GM06990 (cell line): ENCODE data around the gene UBE3B.

ENCODE experiments used
- DNase-seq: peaks from one replicate; pipeline ENCODE4 v3.0.0-alpha.2; 2011; ENCODE audit not compliant: insufficient read length; ENCODE audit errors: extremely low read depth
- H3K27me3 ChIP-seq: replicated peaks from 2 replicates; pipeline ENCODE4 v1.6.0; 2011; ENCODE audit warnings: low read length; ENCODE audit not compliant: control insufficient read depth, insufficient read depth
- H3K36me3 ChIP-seq: 2 replicates; pipeline ENCODE4 v1.5.1; 2011; ENCODE audit warnings: low read length; ENCODE audit not compliant: control insufficient read depth, insufficient read depth
- H3K4me3 ChIP-seq: replicated peaks from 2 replicates; pipeline ENCODE4 v1.5.1; 2011; ENCODE audit warnings: low read depth, mild to moderate bottlenecking, control low read depth, low read length
- CTCF ChIP-seq: IDR thresholded peaks from 2 replicates; pipeline ENCODE4 v1.5.1; 2011; ENCODE audit warnings: low read length, control low read depth, mild to moderate bottlenecking, inconsistent platforms; ENCODE audit not compliant: insufficient read depth, poor library complexity, severe bottlenecking

The UBE3B gene

GRCh38 chr12:109532721-109533486 is 55.5 kb downstream of the UBE3B start:
- no peak overlapping the region for H3K4me3 ChIP-seq
- no peak for DNase-seq
- no peaks in the 10 kb centered on the region for H3K27me3 ChIP-seq
- no peak for TF ChIP-seq CTCF
- H3K36me3 ChIP-seq: peaks cover 6% of the 10 kb centered on the region

GRCh38 chr12:109533487-109533740 is 56.0 kb downstream of the UBE3B start:
- Histone ChIP-seq H3K4me3 (no peak overlapping the region), H3K36me3 (peaks cover 6% of the 10 kb centered on the region), H3K27me3 (no peaks in the 10 kb centered on the region)
- no peak for TF ChIP-seq CTCF
- no peak for DNase-seq

GRCh38 chr12:109534456-109534855 is 57.0 kb downstream of the UBE3B start:
- no peak for DNase-seq
- H3K27me3 ChIP-seq: no peaks in the 10 kb centered on the region
- no peak overlapping the region for H3K4me3 ChIP-seq
- TF ChIP-seq CTCF: no peak
- peaks cover 6% of the 10 kb centered on the region for H3K36me3 ChIP-seq

- peaks cover 6% of the 10 kb centered on the region for H3K36me3 ChIP-seq
- TF ChIP-seq CTCF: no peak
Measured at GRCh38 chr12:109535231-109535862, 57.9 kb downstream of the UBE3B start.

GRCh38 chr12:109535863-109536250 is 58.4 kb downstream of the UBE3B start:
- DNase-seq: no peak
- Histone ChIP-seq H3K36me3 (peaks cover 5% of the 10 kb centered on the region), H3K4me3 (no peak overlapping the region), H3K27me3 (no peaks in the 10 kb centered on the region)
- TF ChIP-seq CTCF: no peak

More at GRCh38 chr12:109535231-109535862, 57.9 kb downstream of the UBE3B start:
- H3K4me3 ChIP-seq: no peak overlapping the region
- H3K27me3 ChIP-seq: no peaks in the 10 kb centered on the region
- no peak for DNase-seq
